CD4-positive, alpha-beta T cell treated with Interleukin-17A for 1 hour (primary cell): ENCODE measurements around the gene LAPTM4A.

Experiments
- DNase-seq: peaks from one replicate; pipeline ENCODE4 v3.0.0-alpha.2; 2020

Gene LAPTM4A

DNA sequence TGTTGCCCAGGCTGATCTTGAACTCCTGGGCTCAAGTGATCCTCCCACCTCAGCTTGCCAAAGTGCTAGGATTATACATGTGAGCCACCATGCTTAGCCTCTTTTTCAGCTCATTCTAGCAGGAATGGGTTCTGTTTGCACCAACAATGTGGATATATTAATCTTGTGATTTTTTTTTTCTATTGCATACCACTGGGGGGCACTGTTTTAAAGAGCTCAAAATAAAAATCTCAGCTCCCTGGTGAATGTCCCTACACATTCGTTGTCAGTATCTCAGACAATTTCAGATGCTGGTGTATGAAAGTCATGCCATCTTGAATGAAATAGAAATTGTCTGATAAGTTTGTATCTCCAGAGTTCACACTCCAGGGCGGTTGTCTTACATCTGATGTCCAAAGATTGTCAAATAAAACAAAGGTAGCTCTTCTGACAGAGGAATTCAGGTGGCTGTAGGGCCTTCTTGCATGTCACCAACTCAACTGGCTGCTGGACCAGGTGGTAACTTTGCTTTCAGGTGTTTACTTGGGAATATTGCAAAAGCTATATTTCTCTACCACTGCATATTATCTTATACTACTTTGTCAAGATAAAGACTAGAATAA is 35.8 kb downstream of the LAPTM4A start:
- DNase-seq, result peak; percentile 48

DNA sequence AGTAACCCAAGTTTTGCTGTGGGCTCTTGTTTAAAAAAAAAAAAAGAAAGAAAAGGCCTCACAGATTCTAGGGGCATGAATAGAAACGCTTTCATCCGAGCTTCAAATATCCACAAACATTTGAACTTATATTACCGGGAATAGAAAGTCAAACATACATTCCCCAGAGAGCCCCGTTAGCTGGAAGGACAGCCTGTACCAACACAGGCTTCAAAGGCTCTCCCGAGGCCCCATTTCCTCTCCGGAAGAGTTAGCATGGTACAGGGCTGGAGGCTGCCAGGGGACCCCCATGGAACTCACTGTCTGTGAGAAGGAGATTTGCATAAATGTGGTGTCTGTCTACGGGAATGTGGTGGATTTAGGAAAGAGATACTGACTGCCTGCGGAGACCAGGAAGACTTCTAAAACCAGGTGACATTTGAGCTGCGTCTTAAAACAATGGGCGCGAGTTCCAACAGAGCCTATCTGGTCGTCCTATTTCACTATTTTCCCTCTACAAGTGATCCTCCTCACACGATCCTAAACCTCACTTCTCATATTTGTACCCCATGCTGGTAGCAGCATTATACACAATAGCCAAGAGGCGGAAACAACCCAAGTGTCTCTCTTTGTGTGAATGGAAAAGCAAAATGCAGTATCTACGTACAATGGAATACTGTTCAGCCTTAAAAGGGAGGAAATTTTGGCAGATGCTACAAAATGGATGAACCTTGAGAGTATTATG is 38.1 kb downstream of the LAPTM4A start:
- DNase-seq, result no peak

DNA sequence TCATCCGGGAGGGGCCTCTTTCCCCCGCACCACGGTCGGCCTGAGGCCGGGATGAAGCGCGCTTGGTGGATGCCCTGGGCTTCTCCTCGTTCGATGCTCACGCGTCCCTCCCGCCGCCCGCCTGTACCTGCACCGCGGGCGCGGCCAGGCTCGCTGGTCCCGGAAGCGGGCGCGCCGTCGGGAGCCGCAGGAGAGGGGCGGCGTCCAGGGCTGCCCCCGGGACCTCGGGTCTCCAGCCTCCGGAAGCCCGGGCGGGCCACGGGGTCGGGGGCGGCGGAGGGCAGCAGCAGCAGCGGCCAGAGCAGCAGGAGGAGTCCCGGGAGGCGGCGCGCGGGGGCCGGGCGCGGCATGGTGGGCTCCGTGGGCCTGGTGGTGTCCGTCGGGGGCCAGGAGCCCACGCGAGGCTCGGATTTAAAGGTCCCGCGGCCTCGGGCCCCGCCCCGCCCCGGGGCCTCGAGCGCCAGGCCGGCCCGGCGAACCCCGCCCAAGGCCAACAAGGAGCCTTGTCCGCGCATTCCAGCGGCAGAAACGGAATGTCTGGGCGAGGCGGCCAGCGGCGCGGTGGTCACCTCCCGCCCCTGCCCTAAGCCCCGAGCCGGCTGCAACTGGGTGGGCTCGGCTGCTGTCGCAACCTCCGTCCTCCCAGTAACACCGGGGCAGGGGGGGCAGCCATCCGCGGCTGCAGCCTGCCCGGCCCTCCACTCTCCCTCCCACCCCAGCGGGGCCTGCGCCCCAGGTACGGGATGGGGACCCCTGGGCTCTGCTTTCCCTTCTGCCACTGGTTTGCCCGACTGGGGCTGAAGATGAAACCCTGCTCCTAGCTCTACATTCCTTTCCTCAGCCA is 38.9 kb downstream of the LAPTM4A start, which contains the start of gene MATN3:
MATN3 (minus strand) TSS at position 387 of the 844 bp plus-strand sequence; CDS start at position 350, 37 bp downstream.
- DNase-seq, result no peak

DNA sequence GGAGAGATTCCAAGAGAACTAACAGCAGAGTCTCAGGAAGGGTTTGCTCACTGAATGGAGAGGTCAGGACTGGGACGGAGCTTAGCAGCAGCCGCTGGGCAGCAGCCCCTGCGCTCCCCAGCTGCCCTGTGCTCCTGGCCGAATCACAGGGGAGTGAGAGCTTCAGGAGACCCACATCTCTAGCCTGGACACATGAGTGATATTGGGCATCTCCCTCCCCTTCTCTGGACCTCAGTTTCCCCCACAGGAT is 39.5 kb downstream of the LAPTM4A start:
- no peak for DNase-seq

DNA sequence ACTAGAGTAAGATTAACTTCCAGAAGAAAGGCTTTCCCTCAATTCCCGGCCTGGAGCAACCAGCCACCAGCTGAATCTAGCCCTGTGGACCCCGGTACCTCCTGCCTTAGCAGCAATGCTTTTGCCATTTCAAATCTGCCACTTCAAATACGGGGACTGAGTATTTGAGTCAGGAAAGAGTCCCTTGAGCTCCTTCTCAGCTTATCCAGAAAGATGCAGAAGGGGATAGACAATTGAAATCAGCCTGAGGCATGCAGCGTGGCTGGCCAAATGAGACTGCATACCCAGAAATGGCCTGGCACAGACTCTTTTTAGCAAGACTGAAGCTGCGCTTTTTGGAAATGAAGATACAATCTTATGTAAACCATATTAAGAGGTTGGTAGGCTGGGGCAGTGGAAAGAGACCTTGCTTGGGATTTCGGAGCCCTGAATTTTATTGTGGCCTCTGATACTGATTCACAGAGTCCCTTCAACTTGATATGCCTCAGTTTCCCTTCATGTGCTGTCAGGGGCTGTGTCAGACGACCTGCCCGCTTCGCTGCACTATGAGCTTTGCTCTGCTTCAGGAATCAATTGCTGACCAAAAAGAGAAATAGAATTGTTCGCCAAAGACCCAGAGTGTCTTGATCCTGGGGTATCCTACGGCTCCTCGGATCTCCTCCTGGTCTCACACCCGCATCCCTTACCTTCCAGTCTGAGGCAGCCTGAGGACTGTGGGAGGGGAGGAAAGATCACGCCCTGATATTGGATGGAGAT is 40.0 kb downstream of the LAPTM4A start:
- DNase-seq, result no peak

DNA sequence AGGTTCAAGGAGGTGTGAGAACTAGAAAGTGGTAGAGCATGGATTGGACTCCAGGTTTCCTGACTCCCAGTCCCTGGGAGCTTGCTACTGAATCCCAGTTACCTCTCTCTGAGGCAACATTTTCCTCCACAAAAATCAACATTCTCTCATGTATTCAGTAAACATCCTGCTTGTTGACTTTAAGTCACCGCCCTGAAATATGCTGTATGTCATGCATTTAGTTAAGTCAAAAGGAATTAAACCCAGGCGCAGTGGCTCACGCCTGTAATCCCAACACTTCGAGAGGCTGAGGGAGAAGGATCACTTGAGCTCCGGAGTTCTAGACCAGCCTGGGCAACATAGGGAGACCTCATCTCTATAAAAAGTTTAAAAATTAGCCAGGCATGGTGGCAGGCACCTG is 42.7 kb downstream of the LAPTM4A start:
- no peak for DNase-seq

DNA sequence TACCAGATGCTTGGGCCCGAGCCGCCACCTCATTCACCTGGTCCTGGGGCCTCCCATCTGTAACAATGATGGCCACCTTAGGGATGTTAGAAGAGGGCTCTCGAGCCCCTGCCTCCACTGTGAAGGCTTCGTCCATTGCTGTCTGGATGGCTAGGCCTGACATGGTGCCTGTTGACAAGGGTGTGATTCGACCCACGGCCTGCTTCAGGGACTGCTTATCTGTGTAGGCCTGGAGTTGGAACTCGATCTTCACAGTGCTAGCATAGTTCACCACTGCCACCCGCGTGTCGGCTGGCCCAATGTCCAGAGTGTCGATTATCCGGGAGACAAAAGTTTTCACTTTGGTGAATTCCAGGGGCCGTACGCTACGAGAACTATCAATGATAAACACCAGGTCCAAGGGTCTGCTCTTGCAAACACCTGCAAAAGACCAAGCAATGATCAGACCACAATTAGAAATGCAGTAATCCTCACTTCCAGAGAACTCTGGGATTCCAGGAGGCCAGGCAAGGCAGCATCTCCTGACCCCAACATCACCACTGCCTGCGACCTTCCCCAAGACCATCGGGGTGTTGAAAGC is 45.4 kb downstream of the LAPTM4A start:
- DNase-seq, result no peak

DNA sequence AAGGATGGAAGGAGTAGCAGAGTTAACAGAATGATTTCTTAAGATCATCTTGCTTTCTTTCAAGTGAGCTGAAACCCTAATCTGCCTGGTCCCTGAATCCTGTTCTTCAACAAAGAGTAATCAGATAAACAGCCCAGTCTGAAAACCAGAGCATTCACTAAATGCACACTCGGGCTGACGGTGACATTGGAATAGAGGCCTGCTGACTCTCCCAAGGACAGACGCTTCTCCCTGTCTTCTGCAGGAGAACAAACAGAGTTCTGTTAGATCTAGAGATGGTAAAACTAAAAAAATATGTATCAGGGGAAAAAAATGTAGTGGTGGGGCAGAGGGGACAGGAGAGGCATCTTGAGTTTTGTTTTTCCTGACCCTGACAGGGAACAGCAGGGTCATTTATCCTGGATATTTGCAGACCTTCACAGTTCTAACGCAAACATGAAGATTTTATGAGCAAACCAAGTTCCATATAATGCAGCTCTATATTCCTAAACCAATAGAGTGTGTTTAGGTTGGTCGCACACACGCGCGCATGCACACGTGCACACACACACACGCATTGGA is 46.3 kb downstream of the LAPTM4A start:
- DNase-seq, result no peak

DNA sequence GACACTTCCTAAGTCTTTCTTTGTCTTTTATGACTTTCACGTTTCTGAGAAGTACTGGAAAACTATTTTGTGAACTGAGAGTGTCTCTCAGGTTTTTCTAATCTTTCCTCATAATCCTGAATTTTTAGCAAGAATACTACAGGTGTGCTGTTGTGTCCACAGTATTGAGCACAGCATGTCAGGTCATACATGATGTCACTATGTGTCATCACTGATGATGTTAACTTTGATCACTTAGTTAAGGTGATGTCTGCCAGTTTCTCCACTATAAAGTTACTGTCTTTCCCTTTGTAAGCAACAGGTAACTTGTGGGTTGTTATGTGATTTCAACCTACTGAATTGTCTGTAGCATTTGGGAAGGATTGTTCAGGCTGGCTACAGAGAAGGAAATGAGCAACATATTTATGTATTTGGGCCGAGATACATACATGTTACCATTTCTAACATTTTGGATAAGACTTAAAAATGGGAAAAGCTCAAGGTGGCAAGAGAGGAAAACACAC is 50.0 kb downstream of the LAPTM4A start:
- no peak for DNase-seq

DNA sequence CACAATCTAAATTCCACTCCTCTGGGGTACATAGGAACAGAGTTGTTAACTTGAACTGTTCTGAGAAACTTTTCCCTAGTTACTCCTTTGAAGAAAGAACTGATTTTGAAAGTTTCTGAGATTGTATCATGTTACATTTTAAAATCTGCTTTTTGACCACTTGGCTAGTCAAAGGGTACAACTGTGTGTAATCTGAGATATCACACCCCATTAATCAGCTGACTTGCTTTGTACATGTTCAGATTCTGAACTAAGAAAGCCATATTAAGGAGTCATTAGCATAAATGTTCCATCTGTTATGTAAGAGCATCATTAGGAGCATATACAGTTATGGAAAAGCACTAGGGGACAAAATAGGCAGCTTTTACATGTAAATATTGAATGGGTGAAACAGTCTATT is 57.7 kb downstream of the LAPTM4A start:
- DNase-seq, result no peak

DNA sequence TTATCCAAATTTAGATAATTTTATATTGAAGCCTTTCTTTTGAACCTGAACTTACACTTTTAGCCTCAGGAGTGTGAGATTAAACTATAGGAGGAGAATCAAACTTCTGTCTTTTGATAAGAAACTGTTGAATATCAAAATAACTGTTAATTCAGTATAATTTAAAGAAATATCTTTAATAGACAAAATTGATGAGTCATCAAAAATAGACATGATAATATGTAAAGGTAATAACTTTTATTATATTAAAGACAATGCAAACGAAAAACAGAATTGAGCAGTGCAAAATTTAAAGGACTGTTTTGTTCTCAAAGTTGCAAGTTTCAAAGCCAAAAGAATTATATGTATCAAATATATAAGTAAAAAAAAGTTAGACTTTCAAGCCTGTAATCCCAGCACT is 59.5 kb downstream of the LAPTM4A start:
- no peak for DNase-seq

DNA sequence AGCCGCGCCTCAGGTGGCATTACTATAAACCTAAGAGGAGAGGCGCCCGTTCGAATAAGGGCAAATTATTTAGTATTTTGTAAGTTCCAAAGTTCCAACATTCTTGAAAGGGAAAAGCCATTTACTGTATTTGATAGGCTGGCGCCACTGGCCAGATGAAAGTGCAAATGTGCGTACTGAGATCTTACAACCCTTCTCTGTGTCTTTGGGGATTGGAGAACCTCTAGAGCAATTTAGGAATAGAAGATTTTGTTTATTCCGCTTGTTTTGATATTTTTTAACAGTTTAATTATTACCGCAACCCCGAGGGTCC is 61.1 kb downstream of the LAPTM4A start:
- DNase-seq, result no peak

DNA sequence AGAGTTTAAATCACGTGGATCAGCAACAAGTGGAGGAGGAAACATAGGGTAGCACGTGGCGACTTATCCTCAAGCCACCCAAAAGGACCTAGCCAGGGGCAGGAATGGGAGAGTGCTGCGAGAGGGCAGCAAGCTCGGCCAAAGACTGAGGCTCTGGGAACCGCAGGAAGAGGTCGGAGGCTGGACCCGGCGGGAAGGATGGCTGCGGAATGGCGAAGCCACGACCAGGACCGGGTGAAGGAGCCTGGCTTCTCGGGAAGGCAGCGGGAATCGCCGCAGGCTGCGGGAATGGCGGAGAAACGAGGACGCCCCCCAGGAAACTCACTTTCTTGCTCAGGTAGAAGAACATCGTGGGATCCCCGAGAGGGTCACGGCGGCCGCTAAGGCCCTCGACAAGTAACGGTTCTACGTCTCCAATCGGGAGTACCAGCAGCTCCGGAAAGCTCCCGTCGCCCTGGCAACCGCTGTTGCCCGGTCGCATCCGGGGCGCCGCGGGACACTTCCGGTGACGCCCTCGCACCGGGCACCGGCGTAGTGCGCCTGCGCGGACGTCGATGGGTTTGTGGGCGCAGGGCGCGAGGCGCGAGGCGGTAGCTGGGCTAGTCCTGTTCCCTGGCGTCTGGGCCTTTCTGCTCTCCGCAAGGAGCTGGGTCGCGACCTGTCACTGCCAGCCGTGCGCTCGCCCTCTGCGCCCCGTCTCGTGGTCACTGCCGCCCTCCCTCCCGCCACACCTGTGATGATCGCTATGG is 61.6 kb downstream of the LAPTM4A start, which contains the start of gene WDR35:
WDR35 (minus strand) TSS at position 439 of the 749 bp plus-strand sequence; CDS start at position 349, 90 bp downstream.
- peak; percentile 91 for DNase-seq

DNA sequence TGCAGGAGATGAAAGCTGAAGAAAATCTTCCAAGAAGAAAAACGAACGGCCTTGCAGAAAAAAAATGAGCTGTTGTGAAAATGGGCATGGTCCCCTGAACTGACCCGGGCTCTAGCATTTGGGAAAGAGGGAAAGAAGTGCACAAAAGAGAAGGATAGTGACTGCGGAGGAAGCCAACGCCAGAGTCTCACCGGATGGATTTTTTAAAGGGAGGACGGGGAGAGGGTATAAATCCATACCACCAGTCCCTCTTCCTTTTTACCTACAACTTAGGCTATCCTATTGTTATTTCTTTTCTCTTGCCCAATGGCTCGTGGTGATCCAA is 62.1 kb downstream of the LAPTM4A start:
- no peak for DNase-seq

DNA sequence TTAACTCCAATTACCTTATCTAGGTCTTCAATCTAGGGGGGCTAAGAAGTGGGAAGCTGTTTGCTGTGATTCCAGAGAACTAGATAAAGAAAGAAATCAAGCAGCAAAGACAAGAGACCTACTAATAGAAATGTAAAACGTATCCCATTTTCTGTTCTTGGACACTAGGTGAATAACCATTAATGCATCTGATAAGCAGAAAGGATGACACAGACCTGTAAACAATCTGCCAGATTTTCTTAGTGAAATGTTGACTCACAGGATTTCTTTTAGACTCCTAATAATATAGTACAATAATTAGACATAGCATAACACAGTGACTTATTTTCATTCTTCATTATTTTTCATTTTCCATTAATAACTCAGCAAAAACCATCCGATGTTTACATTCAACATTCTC is 62.8 kb downstream of the LAPTM4A start:
- no peak for DNase-seq

DNA sequence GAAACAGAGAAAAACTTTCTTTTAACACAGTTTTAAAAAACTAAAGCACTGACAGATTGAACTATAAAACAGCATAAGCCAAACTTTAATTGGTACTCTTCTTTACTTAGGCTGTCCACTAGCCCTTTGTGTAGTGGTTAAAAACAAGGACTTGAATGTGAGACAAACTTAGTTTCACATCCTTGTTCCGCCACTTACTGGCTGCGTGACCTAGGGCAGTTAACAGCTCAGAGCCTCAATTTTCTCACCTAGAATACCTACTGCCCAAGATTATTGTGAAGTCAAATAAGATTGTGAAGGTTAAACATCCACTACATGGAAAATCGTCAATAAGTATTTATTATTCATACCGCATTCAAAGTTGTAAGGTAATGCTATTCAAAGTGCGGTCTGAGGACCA is 63.5 kb downstream of the LAPTM4A start:
- DNase-seq, result no peak
